HEK293 (cell line): ENCODE data around the gene CDH22.

ENCODE experiments used
- CTCF ChIP-seq: fragments of 450-650 bp; formaldehyde crosslinking; IDR thresholded peaks from 2 replicates; pipeline ENCODE4 v1.5.1; 2016; ENCODE audit warnings: missing biosample characterization, missing genetic modification characterization
- KLF8 ChIP-seq: fragments of 450-650 bp; formaldehyde crosslinking; IDR thresholded peaks from 2 replicates; pipeline ENCODE4 v1.5.1; 2016; ENCODE audit warnings: missing biosample characterization, missing genetic modification characterization
- PRDM2 ChIP-seq: fragments of 450-650 bp; formaldehyde crosslinking; IDR thresholded peaks from 2 replicates; pipeline ENCODE4 v1.5.1; 2016; ENCODE audit warnings: missing biosample characterization, missing genetic modification characterization, borderline replicate concordance
- TSHZ1 ChIP-seq: fragments of 450-650 bp; formaldehyde crosslinking; IDR thresholded peaks from 2 replicates; pipeline ENCODE4 v1.5.1; 2016; ENCODE audit warnings: missing biosample characterization, missing genetic modification characterization, borderline replicate concordance
- ZNF248 ChIP-seq: fragments of 450-650 bp; formaldehyde crosslinking; IDR thresholded peaks from 2 replicates; pipeline ENCODE4 v1.5.1; 2017; ENCODE audit warnings: missing biosample characterization, missing genetic modification characterization
- ZNF274 ChIP-seq, 2 experiments: fragments of 200-500 bp in 1 of 2; fragments of 450-650 bp in 1 of 2; sonication (Bioruptor generic) in 1 of 2; formaldehyde crosslinking in 1 of 2; IDR thresholded peaks; 2 replicates each; pipeline versions ENCODE4 v1.5.1 to v1.6.1; 2014 to 2016; ENCODE audit warnings: borderline replicate concordance in 1 of 2, inconsistent platforms in 1 of 2, low read length in 1 of 2, missing biosample characterization in 1 of 2, missing genetic modification characterization in 1 of 2
- ZNF280D ChIP-seq: fragments of 450-650 bp; formaldehyde crosslinking; IDR thresholded peaks from 2 replicates; pipeline ENCODE4 v1.5.1; 2016; ENCODE audit warnings: missing biosample characterization, missing genetic modification characterization
- ZNF433 ChIP-seq: fragments of 450-650 bp; formaldehyde crosslinking; IDR thresholded peaks from 2 replicates; pipeline ENCODE4 v1.5.1; 2016; ENCODE audit warnings: missing biosample characterization, missing genetic modification characterization, low read depth
- ZNF521 ChIP-seq: fragments of 450-650 bp; formaldehyde crosslinking; IDR thresholded peaks from 2 replicates; pipeline ENCODE4 v1.5.1; 2017; ENCODE audit warnings: missing biosample characterization, mild to moderate bottlenecking, missing genetic modification characterization
- ZNF626 ChIP-seq: fragments of 450-650 bp; sonication (Bioruptor Pico); formaldehyde crosslinking; IDR thresholded peaks from 2 replicates; pipeline ENCODE4 v1.5.1; 2018; ENCODE audit warnings: missing biosample characterization, missing genetic modification characterization, inconsistent platforms

- TF ChIP-seq PRDM2 (tag by site-specific recombination) (no peak), TSHZ1 (tag by site-specific recombination) (no peak), ZNF433 (no peak), ZNF248 (no peak), ZNF626 (tag by site-specific recombination) (no peak), ZNF521 (no peak), ZNF274 (IDR thresholded peaks at IDR 0.05; ENCODE audit: low read length) (no peak), ZNF274 (tag by site-specific recombination; IDR thresholded peaks at IDR 0.05; ENCODE audit: borderline replicate concordance) (no peak), CTCF (tag by site-specific recombination) (no peak), ZNF280D (tag by site-specific recombination) (no peak), KLF8 (tag by site-specific recombination) (no peak)
These were observed 75.8 kb downstream of the CDH22 start for GRCh38 chr20:46232539-46232938.
